ENCODE data around the gene MRAP. TPM values are rescaled to one million over a fixed set of nuclear protein-coding genes. Genes with fewer than 3 reads are reported as not detected.

The MRAP gene
- 1 to 10 TPM in 1 of 2 donors, not detected in 1; 3.8 TPM for total RNA-seq
- polyA plus RNA-seq, result under 1 TPM; 0.18 to 0.24 TPM
- long read RNA-seq, donor 1, result 0 reads
- long read RNA-seq, donor 2, result 0 reads
- long read RNA-seq, donor 3, result 0 reads
- long read RNA-seq, donor 4, partial matches to known transcripts, result 0 of 1 reads
- long read RNA-seq, donor 4, other reads (novel, unspliced or antisense), result 0 of 1 reads
- long read RNA-seq, donor 5, result 0 reads

DNA sequence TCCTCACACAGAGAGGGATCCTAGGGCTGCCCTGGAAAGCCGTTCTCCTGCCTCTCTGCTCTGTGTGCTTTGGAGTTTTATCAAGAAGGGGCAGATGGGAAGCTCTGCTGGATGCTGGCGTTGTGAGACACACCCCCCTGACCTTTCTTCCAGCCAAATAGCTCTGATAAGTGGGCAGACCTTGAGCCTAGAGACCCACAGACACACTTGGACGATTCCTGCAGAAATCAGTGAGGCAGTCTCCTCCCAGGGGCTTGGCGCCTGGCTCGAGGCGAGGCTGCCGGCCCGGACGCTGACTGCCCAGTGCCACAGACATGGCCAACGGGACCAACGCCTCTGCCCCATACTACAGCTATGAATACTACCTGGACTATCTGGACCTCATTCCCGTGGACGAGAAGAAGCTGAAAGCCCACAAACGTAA, at the start of gene MRAP:
MRAP (plus strand) TSS at position 198 of the 424 bp plus-strand sequence; CDS start at position 315, 117 bp downstream.
- Histone ChIP-seq H3K4me1 (ENCODE audit: control insufficient read depth in 5 of 5, insufficient read depth in 5 of 5, low read length in 5 of 5) (no peaks in the 10 kb centered on the region), H3K27me3 (ENCODE audit: control insufficient read depth in 3 of 3, insufficient read depth in 3 of 3, low read length in 2 of 3) (no peaks in the 10 kb centered on the region), H3K9ac (ENCODE audit: insufficient read depth in 1 of 2, low read length in 2 of 2) (no peak within 1 kb of the TSS), H3K27ac (ENCODE audit: low read depth in 1 of 2, low read length in 1 of 2) (peak within 1 kb of the TSS in 1 of 2 donors; percentile 9), H3K36me3 (ENCODE audit: control insufficient read depth in 4 of 4, insufficient read depth in 4 of 4, low read length in 4 of 4) (peaks cover 0 to 6% (median 0%) of the 10 kb centered on the region in 4 donors), H3K4me3 (no peak within 1 kb of the TSS), H3K9me3 (ENCODE audit: control insufficient read depth in 4 of 4, insufficient read depth in 3 of 4, low read length in 3 of 4) (no peaks in the 10 kb centered on the region)
- TF ChIP-seq, protein P1, sequence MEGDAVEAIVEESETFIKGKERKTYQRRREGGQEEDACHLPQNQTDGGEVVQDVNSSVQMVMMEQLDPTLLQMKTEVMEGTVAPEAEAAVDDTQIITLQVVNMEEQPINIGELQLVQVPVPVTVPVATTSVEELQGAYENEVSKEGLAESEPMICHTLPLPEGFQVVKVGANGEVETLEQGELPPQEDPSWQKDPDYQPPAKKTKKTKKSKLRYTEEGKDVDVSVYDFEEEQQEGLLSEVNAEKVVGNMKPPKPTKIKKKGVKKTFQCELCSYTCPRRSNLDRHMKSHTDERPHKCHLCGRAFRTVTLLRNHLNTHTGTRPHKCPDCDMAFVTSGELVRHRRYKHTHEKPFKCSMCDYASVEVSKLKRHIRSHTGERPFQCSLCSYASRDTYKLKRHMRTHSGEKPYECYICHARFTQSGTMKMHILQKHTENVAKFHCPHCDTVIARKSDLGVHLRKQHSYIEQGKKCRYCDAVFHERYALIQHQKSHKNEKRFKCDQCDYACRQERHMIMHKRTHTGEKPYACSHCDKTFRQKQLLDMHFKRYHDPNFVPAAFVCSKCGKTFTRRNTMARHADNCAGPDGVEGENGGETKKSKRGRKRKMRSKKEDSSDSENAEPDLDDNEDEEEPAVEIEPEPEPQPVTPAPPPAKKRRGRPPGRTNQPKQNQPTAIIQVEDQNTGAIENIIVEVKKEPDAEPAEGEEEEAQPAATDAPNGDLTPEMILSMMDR (IDR thresholded peaks at IDR 0.05; ENCODE audit: control extremely low read depth, extremely low read depth), result no peak
- WGBS, 2 donors, result 86 to 92% methylated on average over 14 of the region's 14 CpGs
- ATAC-seq (ENCODE audit: insufficient read depth, low FRiP score) (no peak), DNase-seq (no peak)

DNA sequence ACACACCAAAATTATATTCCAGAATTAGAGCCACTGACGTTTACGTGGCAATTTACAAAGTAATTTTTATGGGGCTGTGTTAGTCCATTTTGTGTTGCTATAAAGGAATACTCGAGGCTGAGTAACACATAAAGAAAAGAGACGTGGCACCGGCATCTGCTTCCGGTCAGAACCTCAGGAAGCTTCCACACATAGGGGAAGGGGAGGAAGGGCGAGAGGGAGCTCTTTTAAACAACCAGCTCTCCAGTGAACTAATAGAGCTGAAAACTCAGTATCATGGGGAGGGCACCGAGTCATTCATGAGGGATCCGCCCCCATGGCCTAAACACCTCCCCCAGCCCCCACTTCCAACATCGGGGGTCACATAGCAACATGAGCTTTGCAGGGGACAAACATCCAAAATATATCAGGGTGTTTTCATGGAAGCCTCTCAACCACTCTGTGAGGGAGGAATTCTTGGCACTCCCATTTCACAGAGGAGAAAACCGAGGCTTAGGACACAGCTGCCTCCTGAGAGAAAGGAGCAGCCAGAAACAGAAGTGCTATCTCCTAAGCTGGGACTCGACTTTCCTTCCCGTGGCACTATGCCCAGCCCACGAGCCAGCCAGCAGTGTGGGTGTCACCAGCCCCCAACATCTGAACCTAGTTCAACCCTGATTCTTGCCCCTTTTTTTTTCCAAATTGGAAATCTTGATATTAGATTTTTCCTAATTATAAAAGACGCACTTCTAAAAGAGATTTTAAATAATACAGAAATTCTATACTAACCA, 49.0 kb upstream of the MRAP start:
- H3K9ac ChIP-seq (ENCODE audit: insufficient read depth in 1 of 2, low read length in 2 of 2), result no peak overlapping the region
- no peak overlapping the region for H3K4me3 ChIP-seq
- no peak for ATAC-seq (ENCODE audit: insufficient read depth, low FRiP score)
- no peak overlapping the region for H3K27ac ChIP-seq (ENCODE audit: low read depth in 1 of 2, low read length in 1 of 2)
- peaks cover 0 to 4% (median 0%) of the 10 kb centered on the region in 4 donors for H3K9me3 ChIP-seq (ENCODE audit: control insufficient read depth in 4 of 4, insufficient read depth in 3 of 4, low read length in 3 of 4)
- DNase-seq, result no peak
- H3K36me3 ChIP-seq (ENCODE audit: control insufficient read depth in 4 of 4, insufficient read depth in 4 of 4, low read length in 4 of 4), result no peaks in the 10 kb centered on the region
- 77 to 81% methylated on average over 15 of the region's 15 CpGs for WGBS, 2 donors
- no peaks in the 10 kb centered on the region for H3K27me3 ChIP-seq (ENCODE audit: control insufficient read depth in 3 of 3, insufficient read depth in 3 of 3, low read length in 2 of 3)
- peaks cover 0 to 19% (median 5%) of the 10 kb centered on the region in 5 donors for H3K4me1 ChIP-seq (ENCODE audit: control insufficient read depth in 5 of 5, insufficient read depth in 5 of 5, low read length in 5 of 5)
- TF ChIP-seq, protein P1 (IDR thresholded peaks at IDR 0.05; ENCODE audit: control extremely low read depth, extremely low read depth), result no peak

DNA sequence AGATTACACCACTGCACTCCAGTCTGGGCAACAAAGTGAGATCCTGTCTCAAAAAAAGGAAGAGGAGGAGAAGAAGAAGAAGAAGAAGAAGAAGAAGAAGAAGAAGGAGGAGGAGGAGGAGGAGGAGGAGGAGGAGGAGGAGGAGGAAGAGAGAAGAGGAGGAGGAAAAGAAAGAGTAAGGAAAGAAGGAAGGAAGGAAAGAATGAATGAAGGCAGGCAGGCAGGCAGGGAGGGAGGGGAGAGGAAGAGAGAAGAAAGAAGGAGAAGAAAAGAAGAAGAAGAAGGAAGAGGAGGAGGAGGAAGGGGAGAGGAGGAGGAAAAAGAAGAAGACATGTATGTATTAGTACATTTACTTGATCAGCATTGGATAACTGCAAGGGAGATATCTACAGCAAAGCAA, 46.5 kb upstream of the MRAP start:
- no peaks in the 10 kb centered on the region for H3K27me3 ChIP-seq (ENCODE audit: control insufficient read depth in 3 of 3, insufficient read depth in 3 of 3, low read length in 2 of 3)
- TF ChIP-seq, protein P1 (IDR thresholded peaks at IDR 0.05; ENCODE audit: control extremely low read depth, extremely low read depth), result no peak
- ATAC-seq (ENCODE audit: insufficient read depth, low FRiP score) (no peak), DNase-seq (no peak)
- peaks cover 0 to 4% (median 0%) of the 10 kb centered on the region in 4 donors for H3K9me3 ChIP-seq (ENCODE audit: control insufficient read depth in 4 of 4, insufficient read depth in 3 of 4, low read length in 3 of 4)
- no peaks in the 10 kb centered on the region for H3K36me3 ChIP-seq (ENCODE audit: control insufficient read depth in 4 of 4, insufficient read depth in 4 of 4, low read length in 4 of 4)
- no peak overlapping the region for H3K9ac ChIP-seq (ENCODE audit: insufficient read depth in 1 of 2, low read length in 2 of 2)
- no peak overlapping the region for H3K4me3 ChIP-seq
- peaks cover 0 to 22% (median 5%) of the 10 kb centered on the region in 5 donors for H3K4me1 ChIP-seq (ENCODE audit: control insufficient read depth in 5 of 5, insufficient read depth in 5 of 5, low read length in 5 of 5)
- no peak overlapping the region for H3K27ac ChIP-seq (ENCODE audit: low read depth in 1 of 2, low read length in 1 of 2)
